Activated CD4-positive, alpha-beta T cell treated with anti-CD3 and anti-CD28 coated beads, Interleukin-2, amount 50 U/mL, for 1 hour (primary cell): Measurements from ENCODE around the gene FMN2.
"Not testable (repeated sequence)": the region's sequence is repeated elsewhere in the genome, so short reads cannot be mapped to it uniquely, and the experiment has no call there.

Experiments used
- DNase-seq: peaks from one replicate; pipeline ENCODE4 v3.0.0-alpha.2; 2020

Gene FMN2

DNA sequence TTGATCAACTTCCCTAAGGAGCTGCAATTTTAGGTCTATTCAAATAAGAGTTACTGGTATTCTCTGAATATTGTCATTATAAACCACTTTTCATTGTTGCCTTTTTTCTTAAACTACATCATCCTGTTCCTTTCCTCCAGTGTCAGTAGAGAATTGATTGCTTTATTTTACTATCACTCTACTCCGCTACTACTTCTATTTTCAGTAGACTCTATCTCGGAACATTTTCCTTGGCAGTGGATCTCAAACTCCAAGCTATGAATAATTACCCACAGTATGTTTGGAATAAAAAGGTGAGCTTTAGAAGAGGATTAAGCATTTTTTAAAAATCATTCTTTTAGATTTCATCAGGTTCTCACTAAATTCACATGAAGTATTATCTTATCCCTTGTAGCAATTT lies 295.4 kb downstream of the FMN2 start:
- no peak for DNase-seq

DNA sequence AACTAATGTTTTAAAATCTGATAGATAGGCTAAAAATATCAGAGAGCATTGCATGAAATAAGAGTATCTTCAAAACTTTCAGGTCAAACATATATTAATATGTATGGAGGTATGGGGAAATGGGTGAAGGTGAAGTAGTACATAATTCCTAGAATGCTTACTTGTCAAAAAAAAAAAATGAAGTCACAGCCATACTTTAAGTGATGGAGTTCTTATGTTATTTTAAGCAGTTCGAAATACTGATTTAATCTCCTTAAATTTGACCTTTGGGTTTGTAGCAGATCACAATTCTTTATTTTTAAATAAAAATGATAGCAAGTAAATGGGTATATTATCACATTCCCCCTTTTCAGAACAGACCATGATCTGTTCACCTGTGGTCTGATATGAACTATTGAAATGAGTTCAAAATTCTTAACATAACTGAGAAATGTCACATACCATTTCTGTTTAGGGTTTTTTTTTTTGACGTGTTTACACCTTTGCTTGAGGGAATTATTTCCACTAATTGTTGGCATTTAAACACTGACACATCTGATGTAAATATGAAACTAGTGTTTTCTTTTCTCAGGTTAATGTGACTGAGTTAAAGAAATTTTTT lies 300.1 kb downstream of the FMN2 start:
- no peak for DNase-seq

- no peak for DNase-seq
Measured at GRCh38 chr1:240394353-240394752, 302.7 kb downstream of the FMN2 start.

GRCh38 chr1:240395336-240395735 lies 303.7 kb downstream of the FMN2 start:
- DNase-seq = no peak

- no peak for DNase-seq
Measured at GRCh38 chr1:240399381-240399780, 307.7 kb downstream of the FMN2 start.

GRCh38 chr1:240401731-240402130 lies 310.0 kb downstream of the FMN2 start:
- no peak for DNase-seq

DNA sequence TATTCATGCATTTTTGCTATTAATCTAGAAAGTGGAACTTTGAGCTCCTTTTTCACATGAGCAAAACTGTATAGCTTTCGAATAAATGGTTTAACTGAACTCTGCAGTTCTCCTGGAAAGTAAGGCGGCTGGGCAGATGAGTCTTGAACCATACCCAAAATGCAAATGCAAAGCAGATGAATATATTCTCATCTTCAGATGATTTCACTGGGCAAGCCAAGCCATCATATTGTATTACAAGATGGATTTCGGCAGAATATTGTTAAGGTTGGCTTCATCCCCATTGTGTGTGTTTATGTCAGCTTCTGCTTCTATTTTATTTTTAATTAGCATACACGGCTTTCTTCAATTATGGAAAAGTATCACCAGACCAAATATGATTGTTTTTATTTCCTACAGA lies 310.6 kb downstream of the FMN2 start:
- DNase-seq = no peak

- no peak for DNase-seq
Measured at GRCh38 chr1:240404286-240404685, 312.6 kb downstream of the FMN2 start.

DNA sequence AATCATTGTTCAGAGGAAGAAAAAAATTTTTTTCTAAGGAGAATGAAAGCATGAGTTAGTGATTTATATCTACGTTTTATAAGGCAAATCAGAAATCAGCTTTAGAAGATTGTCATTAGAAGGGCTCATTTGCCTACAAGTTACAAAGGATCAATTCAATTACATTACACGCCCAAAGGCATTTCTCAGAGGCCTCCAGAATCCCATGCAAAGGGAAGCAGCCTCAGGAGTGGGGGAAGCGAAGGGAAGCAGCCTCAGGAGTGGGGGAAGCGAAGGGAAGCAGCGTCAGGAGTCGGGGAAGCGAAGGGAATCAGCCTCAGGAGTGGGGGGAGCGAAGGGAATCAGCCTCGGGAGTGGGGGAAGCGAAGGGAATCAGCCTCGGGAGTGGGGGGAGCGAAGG lies 314.1 kb downstream of the FMN2 start:
- no peak for DNase-seq

DNA sequence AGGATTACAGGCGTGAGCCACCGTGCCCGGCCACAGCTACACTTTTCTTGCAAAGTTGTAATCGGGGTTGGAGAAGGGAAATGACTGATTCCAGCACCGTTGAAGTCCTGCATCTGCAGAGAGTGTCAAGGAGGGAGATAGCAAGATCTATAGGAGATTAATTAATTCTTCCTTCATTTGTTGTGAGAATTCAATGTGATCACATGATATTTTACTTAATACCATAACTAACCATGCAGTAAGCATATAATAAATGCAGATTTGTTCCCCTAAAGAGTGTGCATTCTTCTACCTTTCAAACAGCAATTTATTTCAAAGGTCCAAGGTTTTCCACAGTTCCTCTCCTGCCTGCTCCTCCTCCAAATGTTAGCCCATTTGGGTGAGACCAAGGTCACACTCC lies 315.7 kb downstream of the FMN2 start:
- no peak for DNase-seq

DNA sequence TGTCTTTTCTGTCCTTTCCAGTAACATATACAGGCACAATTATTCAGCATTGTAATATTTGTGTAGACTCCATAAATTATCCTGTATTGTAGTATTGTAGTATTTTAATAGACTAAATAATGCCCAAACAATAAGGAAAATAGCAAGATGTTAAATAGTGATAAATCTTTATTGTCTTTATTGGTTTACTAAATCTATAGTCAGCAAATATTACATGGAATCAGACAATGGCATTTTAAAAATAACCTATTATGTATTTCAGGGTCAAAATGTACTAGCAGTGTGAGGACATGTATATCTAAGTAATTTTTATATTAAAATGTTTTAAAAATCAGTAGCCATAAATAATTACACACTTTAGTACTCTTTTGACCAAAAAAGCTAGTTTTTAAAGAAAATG lies 317.9 kb downstream of the FMN2 start:
- no peak for DNase-seq

DNA sequence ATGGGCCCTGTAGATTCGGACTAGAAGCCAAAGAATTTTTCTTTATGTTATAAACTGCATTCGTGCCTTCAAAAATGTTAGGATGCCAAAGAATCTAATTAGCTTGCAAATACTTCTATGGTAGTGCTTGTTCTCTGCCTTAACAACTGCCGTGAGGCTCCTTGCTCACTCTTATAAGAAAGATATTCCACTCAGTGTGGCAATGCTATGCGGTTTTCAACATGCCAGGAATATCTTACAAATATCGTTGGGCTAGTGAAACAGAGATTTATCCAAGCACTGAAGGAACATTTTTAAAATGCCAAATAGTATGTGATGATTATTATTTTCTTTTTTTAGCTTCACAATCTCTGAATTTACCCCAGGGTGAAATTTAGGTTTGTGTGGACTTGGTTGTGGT lies 322.0 kb downstream of the FMN2 start:
- DNase-seq = no peak

GRCh38 chr1:240414237-240414636 lies 322.6 kb downstream of the FMN2 start:
- DNase-seq = no peak

- not testable (repeated sequence) for DNase-seq
Measured at GRCh38 chr1:240415011-240415410, 323.3 kb downstream of the FMN2 start.

GRCh38 chr1:240415532-240415931 lies 323.8 kb downstream of the FMN2 start:
- no peak for DNase-seq

DNA sequence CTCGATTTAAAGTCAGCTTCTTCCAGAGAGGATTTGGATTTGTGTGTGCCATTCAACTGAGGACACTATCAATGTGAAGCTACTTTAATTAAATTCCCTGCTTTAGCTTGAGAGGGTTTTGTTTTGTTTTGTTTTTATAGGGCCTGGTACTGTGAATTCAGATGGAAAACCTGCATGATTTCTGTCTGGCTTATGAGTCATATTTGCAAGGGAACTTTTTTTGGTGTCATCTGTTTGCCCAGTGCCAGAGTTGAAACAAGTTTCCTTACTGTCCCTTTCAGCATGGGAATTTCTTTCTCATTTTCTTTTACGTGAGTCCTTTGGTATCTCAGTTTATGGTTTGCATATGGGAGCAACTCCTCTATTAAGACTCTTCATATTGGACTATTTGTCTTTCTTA lies 325.6 kb downstream of the FMN2 start:
- DNase-seq = no peak

- DNase-seq = no peak
Measured at GRCh38 chr1:240420766-240421165, 329.1 kb downstream of the FMN2 start.

DNA sequence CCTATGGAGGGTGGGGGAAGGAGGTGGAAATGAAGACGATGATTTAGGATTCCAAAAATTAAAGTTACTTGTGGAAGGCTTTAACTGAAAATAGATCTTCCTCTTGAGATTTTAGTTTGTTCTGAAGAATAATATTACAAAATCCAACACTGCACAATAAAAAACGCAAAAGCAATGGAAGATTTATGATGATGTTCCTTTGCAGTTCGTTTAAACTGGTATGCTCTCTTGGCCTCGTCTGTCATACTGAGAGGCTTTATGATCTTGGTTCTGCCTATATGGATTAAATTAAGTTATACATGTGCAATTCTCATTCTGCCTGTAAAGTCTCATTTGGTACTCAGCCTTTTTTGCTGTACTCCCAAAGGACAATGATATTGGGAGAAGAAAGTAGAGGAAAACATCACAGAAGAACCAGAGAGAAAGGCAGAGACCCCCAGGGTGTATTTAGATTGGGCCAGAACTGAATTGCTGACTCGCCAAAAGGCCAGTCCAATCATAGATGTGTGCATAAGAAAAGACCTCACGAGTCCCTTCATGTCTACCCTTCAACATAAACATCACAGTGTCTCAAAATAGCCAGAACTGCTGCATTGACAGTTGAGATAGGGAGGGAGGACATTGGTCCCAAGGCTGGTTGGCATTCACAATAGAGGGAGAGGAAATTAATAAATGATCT lies 331.7 kb downstream of the FMN2 start:
- DNase-seq = no peak

DNA sequence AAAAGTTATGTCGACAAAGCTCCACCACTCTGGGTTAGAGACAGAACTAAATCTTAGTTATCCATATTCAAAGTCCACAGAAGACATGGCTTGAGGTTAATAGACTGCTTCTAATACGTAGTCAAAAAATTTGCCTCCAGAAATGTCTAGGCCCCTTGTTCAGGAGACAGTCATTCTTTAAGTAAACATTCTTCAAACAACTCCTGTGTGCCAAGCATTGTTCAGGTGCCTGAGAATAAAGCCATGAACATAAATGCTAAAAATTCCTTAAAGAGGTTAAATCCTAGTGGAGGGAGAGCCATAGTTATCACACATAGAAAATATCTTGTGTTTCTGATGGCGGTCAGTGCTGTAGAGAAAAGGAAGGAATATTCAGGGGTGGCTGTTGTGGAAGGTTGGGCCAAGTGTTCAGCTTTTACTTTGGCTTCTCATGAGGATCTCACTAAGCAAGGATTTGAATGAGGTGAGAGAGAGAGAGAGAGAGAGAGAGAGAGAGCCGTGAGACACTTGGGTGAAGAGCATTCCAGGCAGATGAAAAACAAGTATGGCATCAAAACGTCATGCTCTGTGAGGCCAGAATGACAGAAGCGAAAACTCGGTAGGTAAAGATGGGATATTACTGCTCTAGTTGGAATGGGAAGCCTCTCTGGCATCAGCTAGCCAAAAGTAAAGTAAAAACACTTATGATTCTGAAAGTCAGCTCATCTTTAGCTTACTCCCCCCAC lies 333.2 kb downstream of the FMN2 start:
- no peak for DNase-seq

DNA sequence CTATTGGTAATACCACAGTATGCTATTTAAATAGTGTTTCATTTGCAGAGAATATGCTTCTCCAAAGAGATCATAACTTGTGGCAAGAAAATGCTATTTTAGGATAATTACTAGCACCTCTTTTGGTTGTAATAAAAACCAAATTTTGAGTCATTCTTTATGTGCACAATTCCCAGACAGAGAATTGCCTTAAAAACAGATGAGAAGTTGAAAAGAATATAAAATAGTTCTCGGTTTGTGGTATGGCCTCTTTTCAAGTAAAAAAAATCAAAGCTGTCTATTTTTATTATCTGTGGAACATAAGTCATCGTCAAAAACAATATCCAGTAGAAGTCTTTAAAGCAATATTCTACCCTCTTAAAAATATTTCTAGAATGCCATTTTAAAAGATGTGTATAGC lies 334.4 kb downstream of the FMN2 start:
- no peak for DNase-seq

- DNase-seq = no peak
Measured at GRCh38 chr1:240435996-240436566, 344.4 kb downstream of the FMN2 start.

GRCh38 chr1:240441669-240442068 lies 350.0 kb downstream of the FMN2 start:
- no peak for DNase-seq

DNA sequence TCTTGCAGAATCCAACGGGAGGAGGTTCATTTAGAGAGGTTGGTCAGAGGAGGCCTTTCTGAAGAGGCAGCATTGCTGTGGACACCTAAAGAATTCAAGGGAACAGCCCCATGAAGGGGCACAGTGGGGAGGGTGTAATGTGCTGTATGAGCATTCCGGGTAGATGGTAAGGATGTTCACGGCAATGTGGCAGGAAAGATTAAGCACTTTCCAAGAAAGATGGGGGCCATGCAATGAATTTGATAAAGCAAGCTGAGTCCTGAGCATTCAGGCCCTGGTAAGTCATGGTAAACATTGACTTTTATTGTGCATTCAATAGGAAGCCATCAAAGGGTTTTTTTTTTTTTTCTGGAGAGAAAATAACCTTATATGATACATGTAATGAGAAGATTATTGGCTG lies 353.7 kb downstream of the FMN2 start:
- no peak for DNase-seq

DNA sequence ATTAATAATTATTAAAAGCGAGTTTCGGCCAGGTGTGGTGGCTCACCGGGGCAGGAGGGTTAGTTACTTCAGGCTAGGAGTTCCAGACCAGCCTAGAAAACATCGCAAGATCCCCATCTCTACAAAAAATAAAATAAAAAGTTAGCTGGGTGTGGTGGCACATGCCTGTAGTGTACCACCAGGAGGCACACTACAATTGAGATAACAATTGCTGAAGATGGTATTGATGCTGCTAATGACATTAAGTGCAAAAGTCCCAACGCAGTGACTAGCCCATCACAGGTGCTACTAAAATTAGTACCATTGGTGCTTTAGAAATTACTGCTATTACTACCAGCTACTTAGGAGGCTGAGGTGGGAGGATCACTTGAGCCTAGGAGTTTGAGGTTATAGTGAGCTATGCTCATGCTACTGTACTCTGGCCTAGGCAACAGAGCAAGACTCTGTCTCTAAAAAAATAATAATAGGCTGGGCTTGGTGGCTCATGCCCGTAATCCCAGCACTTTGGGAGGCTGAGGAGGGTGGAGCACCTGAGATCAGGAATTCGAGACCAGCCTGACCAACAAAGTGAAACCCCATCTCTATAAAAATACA lies 363.6 kb downstream of the FMN2 start:
- no peak for DNase-seq
